CD14-positive monocyte (primary cell): ENCODE data around the gene BRDT. TPM values are rescaled to one million over a fixed set of nuclear protein-coding genes. Genes with fewer than 3 reads are reported as not detected.
A peak's percentile ranks its signal among the peaks of the same experiment; 100 is the strongest.

Source experiments
- DNase-seq, 3 donors: peaks; one replicate each; pipeline ENCODE4 v3.0.0-alpha.2; 2011 to 2022
- H2AFZ ChIP-seq: 2 replicates; pipeline ENCODE4 v1.6.0; 2012; ENCODE audit warnings: mild to moderate bottlenecking, low read depth, low read length, inconsistent platforms; ENCODE audit not compliant: insufficient read depth, poor library complexity, severe bottlenecking
- H3K27ac ChIP-seq, 2 donors: 1 replicate in 1 of 2; 2 replicates in 1 of 2; pipeline ENCODE4 v1.5.1; 2012 to 2013; ENCODE audit warnings: low read length in 2 of 2, control low read depth in 1 of 2, inconsistent platforms in 1 of 2, low read depth in 1 of 2, mild to moderate bottlenecking in 1 of 2
- H3K27me3 ChIP-seq, 2 donors: one replicate each; pipeline versions ENCODE4 v1.6.0 to v1.6.1; 2011 to 2013; ENCODE audit warnings: low read length in 2 of 2; ENCODE audit not compliant: control insufficient read depth in 2 of 2, insufficient read depth in 2 of 2
- H3K36me3 ChIP-seq, 2 donors: replicated peaks in 1 of 2; 1 replicate in 1 of 2; 2 replicates in 1 of 2; pipeline versions ENCODE4 v1.5.1 to v1.6.1; 2012 to 2013; ENCODE audit warnings: low read length in 2 of 2, control low read depth in 1 of 2, inconsistent platforms in 1 of 2, mild to moderate bottlenecking in 1 of 2; ENCODE audit not compliant: insufficient read depth in 2 of 2, control insufficient read depth in 1 of 2
- H3K4me1 ChIP-seq, 2 donors: 1 replicate in 1 of 2; 2 replicates in 1 of 2; pipeline versions ENCODE4 v1.5.1 to v1.6.1; 2012 to 2013; ENCODE audit warnings: low read length in 2 of 2, control low read depth in 1 of 2, inconsistent platforms in 1 of 2, mild to moderate bottlenecking in 1 of 2, moderate library complexity in 1 of 2; ENCODE audit not compliant: insufficient read depth in 2 of 2, control insufficient read depth in 1 of 2
- H3K4me2 ChIP-seq: replicated peaks from 2 replicates; pipeline ENCODE3; 2012; ENCODE audit warnings: low read length, moderate library complexity, mild to moderate bottlenecking; ENCODE audit not compliant: poor library complexity, severe bottlenecking; ENCODE audit errors: extremely low read depth
- H3K4me3 ChIP-seq, 3 experiments: fragments of 200-600 bp in 1 of 3; sonication (generic) in 1 of 3; replicated peaks in 1 of 3; 1 replicate in 2 of 3; 2 replicates in 1 of 3; pipeline ENCODE4 v1.5.1; 2011 to 2013; ENCODE audit warnings: low read length in 3 of 3, mild to moderate bottlenecking in 3 of 3, control low read depth in 2 of 3, low read depth in 2 of 3, inconsistent platforms in 1 of 3, moderate library complexity in 1 of 3
- H3K79me2 ChIP-seq: 2 replicates; pipeline ENCODE4 v1.6.0; 2012; ENCODE audit warnings: mild to moderate bottlenecking, control low read depth, inconsistent platforms, low read length, moderate library complexity; ENCODE audit not compliant: insufficient read depth
- H3K9ac ChIP-seq: 2 replicates; pipeline ENCODE4 v1.6.0; 2017; ENCODE audit warnings: low read length, mild to moderate bottlenecking; ENCODE audit not compliant: insufficient read depth, poor library complexity, severe bottlenecking
- H3K9me3 ChIP-seq, 2 donors: replicated peaks in 1 of 2; 1 replicate in 1 of 2; 2 replicates in 1 of 2; pipeline versions ENCODE4 v1.5.1 to v1.6.1; 2012 to 2013; ENCODE audit warnings: low read length in 2 of 2, control low read depth in 1 of 2; ENCODE audit not compliant: control insufficient read depth in 1 of 2, insufficient read depth in 1 of 2
- H4K20me1 ChIP-seq: 2 replicates; pipeline ENCODE4 v1.6.0; 2012; ENCODE audit warnings: mild to moderate bottlenecking, low read length, control low read depth, moderate library complexity; ENCODE audit not compliant: insufficient read depth
- H3K27ac Mint-ChIP-seq, 7 donors: one replicate each; pipeline ENCODE4 v1.8.0; 2020; ENCODE audit warnings: mild to moderate bottlenecking in 7 of 7, mixed read lengths in 7 of 7, moderate library complexity in 6 of 7, inconsistent platforms in 2 of 7
- H3K27me3 Mint-ChIP-seq, 3 donors: one replicate each; pipeline ENCODE4 v1.8.0; 2021 to 2022; ENCODE audit warnings: low read depth in 3 of 3, mild to moderate bottlenecking in 3 of 3, mixed read lengths in 3 of 3, moderate library complexity in 3 of 3, inconsistent platforms in 1 of 3
- H3K36me3 Mint-ChIP-seq, 2 donors: one replicate each; pipeline ENCODE4 v1.8.0; 2020; ENCODE audit warnings: mixed read lengths in 2 of 2, inconsistent platforms in 1 of 2, mild to moderate bottlenecking in 1 of 2
- H3K4me1 Mint-ChIP-seq: one replicate; pipeline ENCODE4 v1.8.0; 2020; ENCODE audit warnings: mild to moderate bottlenecking, mixed read lengths
- H3K4me3 Mint-ChIP-seq, 2 donors: one replicate each; pipeline ENCODE4 v1.8.0; 2020; ENCODE audit warnings: mild to moderate bottlenecking in 2 of 2, mixed read lengths in 2 of 2, moderate library complexity in 1 of 2
- H3K9me3 Mint-ChIP-seq, 7 donors: one replicate each; pipeline ENCODE4 v1.8.0; 2020 to 2022; ENCODE audit warnings: mixed read lengths in 7 of 7, mild to moderate bottlenecking in 6 of 7, moderate library complexity in 6 of 7, inconsistent platforms in 2 of 7
- WGBS: methylation state at CpG from one replicate; pipeline ENCODE4 v1.1.5; 2013; ENCODE audit warnings: missing lambda C conversion rate; ENCODE audit not compliant: insufficient coverage; 5-methylcytosine and 5-hydroxymethylcytosine counted together
- intact Hi-C, 2 donors: fragments of 100-400 bp; cut with micrococcal nuclease; formaldehyde crosslinking; loops; one replicate each; pipeline versions ENCODE4 v1.15.0 to v1.15.1; 2023
- polyA plus RNA-seq, 3 donors: library from polyadenylated mRNA; depleted of rRNA in 1 of 3; unstranded in 2 of 3; stranded (reverse) in 1 of 3; fragments of 300-500 nt in 2 of 3; fragments of >200 nt in 1 of 3; fragmentation: Illumina TruSeq in 2 of 3; gene quantifications; 1 replicate in 2 of 3; 2 replicates in 1 of 3; pipeline ENCODE4 v1.2.3, GENCODE V29; 2012 to 2021
- TF ChIP-seq, protein P1 (sequence below): fragments of 200-600 bp; IDR thresholded peaks from one replicate; pipeline ENCODE4 v1.8.0; 2022; ENCODE audit warnings: antibody characterized with exemption, mild to moderate bottlenecking

Gene BRDT
- polyA plus RNA-seq, 3 donors, result not detected

DNA sequence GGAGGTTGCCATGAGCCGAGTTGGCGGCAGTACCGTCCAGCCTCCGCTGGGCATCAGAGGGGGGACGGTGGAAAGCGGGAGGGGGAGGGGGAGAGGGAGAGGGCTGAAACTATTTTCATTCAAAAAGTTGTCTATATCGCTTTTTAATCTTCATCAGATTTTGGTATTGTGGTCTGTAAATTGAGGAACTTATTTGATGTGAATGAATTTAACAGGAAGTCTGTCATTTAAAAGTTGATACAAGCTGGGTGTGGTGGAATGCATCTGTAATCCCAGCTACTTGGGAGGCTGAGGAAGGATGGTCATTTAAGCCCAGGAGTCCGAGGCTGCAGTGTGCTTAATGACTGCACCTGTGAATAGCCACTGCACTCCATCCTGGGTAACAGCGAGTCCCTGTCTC is 77.6 kb downstream of the BRDT start:
- 70% methylated on average over 4 of the region's 9 CpGs for WGBS
- peaks cover 28 to 39% of the 10 kb centered on the region in 2 donors for H3K27me3 ChIP-seq
- Mint-ChIP-seq H3K27me3 (peaks cover 29 to 43% (median 39%) of the 10 kb centered on the region in 3 donors), H3K36me3 (peaks cover 0 to 6% of the 10 kb centered on the region in 2 donors), H3K4me1 (peaks cover 11% of the 10 kb centered on the region), H3K4me3 (peak overlapping the region in 1 of 2 donors; percentile 53), H3K27ac (peak overlapping the region in 1 of 7 donors; percentile 46), H3K9me3 (peaks cover 12 to 40% (median 18%) of the 10 kb centered on the region in 7 donors)
- H3K4me1 ChIP-seq, result peaks cover 10 to 11% of the 10 kb centered on the region in 2 donors
- intact Hi-C loops, result no loop called here
- no peaks in the 10 kb centered on the region for H3K36me3 ChIP-seq
- H3K9ac ChIP-seq, result no peak overlapping the region
- H4K20me1 ChIP-seq, result no peaks in the 10 kb centered on the region
- H2AFZ ChIP-seq, result no peak overlapping the region
- H3K9me3 ChIP-seq, result peaks cover 5 to 6% of the 10 kb centered on the region in 2 donors
- H3K79me2 ChIP-seq, result no peaks in the 10 kb centered on the region
- no peak overlapping the region for H3K4me2 ChIP-seq
- TF ChIP-seq, protein P1, sequence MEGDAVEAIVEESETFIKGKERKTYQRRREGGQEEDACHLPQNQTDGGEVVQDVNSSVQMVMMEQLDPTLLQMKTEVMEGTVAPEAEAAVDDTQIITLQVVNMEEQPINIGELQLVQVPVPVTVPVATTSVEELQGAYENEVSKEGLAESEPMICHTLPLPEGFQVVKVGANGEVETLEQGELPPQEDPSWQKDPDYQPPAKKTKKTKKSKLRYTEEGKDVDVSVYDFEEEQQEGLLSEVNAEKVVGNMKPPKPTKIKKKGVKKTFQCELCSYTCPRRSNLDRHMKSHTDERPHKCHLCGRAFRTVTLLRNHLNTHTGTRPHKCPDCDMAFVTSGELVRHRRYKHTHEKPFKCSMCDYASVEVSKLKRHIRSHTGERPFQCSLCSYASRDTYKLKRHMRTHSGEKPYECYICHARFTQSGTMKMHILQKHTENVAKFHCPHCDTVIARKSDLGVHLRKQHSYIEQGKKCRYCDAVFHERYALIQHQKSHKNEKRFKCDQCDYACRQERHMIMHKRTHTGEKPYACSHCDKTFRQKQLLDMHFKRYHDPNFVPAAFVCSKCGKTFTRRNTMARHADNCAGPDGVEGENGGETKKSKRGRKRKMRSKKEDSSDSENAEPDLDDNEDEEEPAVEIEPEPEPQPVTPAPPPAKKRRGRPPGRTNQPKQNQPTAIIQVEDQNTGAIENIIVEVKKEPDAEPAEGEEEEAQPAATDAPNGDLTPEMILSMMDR, result no peak
- no peak for DNase-seq
- H3K27ac ChIP-seq, result no peak overlapping the region
- H3K4me3 ChIP-seq, result no peak overlapping the region

DNA sequence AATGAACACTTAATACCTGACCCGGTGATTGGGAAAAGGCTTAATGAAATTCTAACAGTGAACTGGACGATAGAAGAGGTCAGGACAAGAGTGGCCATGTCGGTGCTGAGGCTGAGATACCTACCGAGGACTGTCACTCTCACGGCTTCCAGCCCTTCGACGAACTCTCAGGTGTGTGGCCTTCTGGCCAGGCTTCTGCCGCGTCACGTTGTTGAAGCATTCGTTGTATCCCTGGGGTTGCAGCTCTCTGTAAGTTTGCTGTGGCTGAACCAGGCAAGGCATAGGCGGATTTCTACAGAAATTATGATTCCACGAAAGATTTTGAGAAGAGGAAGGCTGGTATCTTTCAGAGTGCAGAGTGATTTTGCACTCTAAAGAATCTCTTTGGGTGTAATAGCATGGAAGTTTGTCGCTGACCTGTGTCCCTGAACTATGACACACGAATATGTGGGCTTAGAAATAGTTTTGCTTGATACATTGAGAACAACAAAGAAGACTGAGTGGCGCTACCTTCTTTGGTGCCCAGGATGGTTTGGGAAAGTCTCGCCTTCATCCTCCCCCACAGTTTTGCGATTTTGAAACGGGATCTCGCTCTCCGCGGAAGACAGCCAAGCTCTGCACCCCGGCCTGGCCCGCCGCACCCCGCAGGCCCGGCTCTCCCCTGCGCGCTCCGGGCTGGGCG is 80.2 kb downstream of the BRDT start:
- WGBS, result 48% methylated on average over 29 of the region's 31 CpGs
- Histone ChIP-seq H3K4me1 (peaks cover 10 to 11% of the 10 kb centered on the region in 2 donors), H3K9me3 (peaks cover 5 to 6% of the 10 kb centered on the region in 2 donors), H3K27me3 (peaks cover 28 to 39% of the 10 kb centered on the region in 2 donors), H3K27ac (no peak overlapping the region), H2AFZ (peak overlapping the region; percentile 68), H3K4me3 (peak overlapping the region in 1 of 3 experiments; percentile 66), H3K36me3 (no peaks in the 10 kb centered on the region), H4K20me1 (no peaks in the 10 kb centered on the region), H3K4me2 (peak overlapping the region; percentile 70), H3K9ac (no peak overlapping the region), H3K79me2 (no peaks in the 10 kb centered on the region)
- peak overlapping the region; percentile 59 to 80 for H3K4me3 Mint-ChIP-seq
- no peak for DNase-seq
- H3K36me3 Mint-ChIP-seq, result peaks cover 0 to 6% of the 10 kb centered on the region in 2 donors
- H3K4me1 Mint-ChIP-seq, result peaks cover 11% of the 10 kb centered on the region
- H3K27ac Mint-ChIP-seq, result no peak overlapping the region
- peaks cover 7 to 29% (median 12%) of the 10 kb centered on the region in 7 donors for H3K9me3 Mint-ChIP-seq
- intact Hi-C loops, result no loop called here
- TF ChIP-seq, protein P1, result no peak
- H3K27me3 Mint-ChIP-seq, result peaks cover 34 to 47% (median 43%) of the 10 kb centered on the region in 3 donors
